Measurements from ENCODE around the gene PRRG2. TPM values are rescaled to one million over a fixed set of nuclear protein-coding genes. Genes with fewer than 3 reads are reported as not detected.

Gene PRRG2
- total and polyA plus RNA-seq, 2 of the 13 experiments (the other 11 are each of a cell fraction or from before 2014, with no cell fraction given), result 0.66 to 0.82 TPM

GRCh38 chr19:49580264-49581006 lies 681 bp upstream of the PRRG2 start, which contains the start of gene NOSIP (continued):
- peak; percentile 28; the same call in 1 of the 2 replicates for TF ChIP-seq ZBTB3 (CRISPR knock-in tag; IDR thresholded peaks at IDR 0.05; ENCODE audit: borderline replicate concordance, low read depth)
- TF ChIP-seq ZNF576 (CRISPR knock-in tag; IDR thresholded peaks at IDR 0.05), result no peak
- TF ChIP-seq PPARG (CRISPR knock-in tag; conservative IDR thresholded peaks at IDR 0.05), result peak; percentile 70
- peak; percentile 62; the same call in 1 of the 2 replicates for TF ChIP-seq TSC22D2 (CRISPR knock-in tag; IDR thresholded peaks at IDR 0.05; ENCODE audit: borderline replicate concordance)
- peak; percentile 99 to 100 for TF ChIP-seq POLR2A (IDR thresholded peaks at IDR 0.05; ENCODE audit: insufficient read depth in 1 of 2, low read depth in 2 of 2, low read length in 2 of 2)
- TF ChIP-seq GABPB1 (CRISPR knock-in tag; IDR thresholded peaks at IDR 0.05), result peak; percentile 99
- 0 out of 2 replicates have a peak, but pooled peaks have one; percentile 59 for TF ChIP-seq AFF4 (CRISPR knock-in tag; IDR thresholded peaks at IDR 0.05)
- TF ChIP-seq SRF (IDR thresholded peaks at IDR 0.05; ENCODE audit: low read depth, low read length), result peak; percentile 85
- no peak for TF ChIP-seq SMAD9 (CRISPR knock-in tag; IDR thresholded peaks at IDR 0.05)
- 0 out of 2 replicates have a peak, but pooled peaks have one; percentile 57 for TF ChIP-seq ZNF567 (CRISPR knock-in tag; IDR thresholded peaks at IDR 0.05; ENCODE audit: borderline replicate concordance)
- peak; percentile 90 for TF ChIP-seq ETV5 (CRISPR knock-in tag; IDR thresholded peaks at IDR 0.05; ENCODE audit: borderline replicate concordance)
- 0 out of 2 replicates have a peak, but pooled peaks have one; percentile 45 for TF ChIP-seq ZNF724P (CRISPR knock-in tag; IDR thresholded peaks at IDR 0.05; ENCODE audit: borderline replicate concordance)
- TF ChIP-seq ZBTB33 (CRISPR knock-in tag; IDR thresholded peaks at IDR 0.05), result peak; percentile 46; the same call in 1 of the 2 replicates
- TF ChIP-seq ZNF362 (CRISPR knock-in tag; IDR thresholded peaks at IDR 0.05; ENCODE audit: borderline replicate concordance), result 0 out of 2 replicates have a peak, but pooled peaks have one; percentile 8
- 0 out of 2 replicates have a peak, but pooled peaks have one; percentile 56 for TF ChIP-seq ZSCAN25 (CRISPR knock-in tag; IDR thresholded peaks at IDR 0.05)
- 0 out of 2 replicates have a peak, but pooled peaks have one; percentile 18 for TF ChIP-seq ZNF768 (CRISPR knock-in tag; IDR thresholded peaks at IDR 0.05)
- TF ChIP-seq ZNF574 (CRISPR knock-in tag; IDR thresholded peaks at IDR 0.05), result peak; percentile 96
- peak; percentile 97 for TF ChIP-seq HCFC1 (IDR thresholded peaks at IDR 0.05; ENCODE audit: low read depth, low read length)

Measured in HepG2 (cell line).